ENCODE data around the gene FAM210A.

- TF ChIP-seq CTCF (IDR thresholded peaks at IDR 0.05): no peak
- no peak for TF ChIP-seq POLR2A (IDR thresholded peaks at IDR 0.05)
Measured at GRCh38 chr18:13622751-13623150, 103.6 kb downstream of the FAM210A start.

All from esophagus squamous epithelium (tissue), 4 donors.